HG03135 (cell line): ENCODE data around the gene XDH.

Source experiments
- ATAC-seq: cut with Tn5 transposase; IDR thresholded peaks from one replicate; pipeline ENCODE4 v1.9.1; 2021; ENCODE audit warnings: mild to moderate bottlenecking, moderate library complexity; ENCODE audit not compliant: unreplicated experiment

The XDH gene

DNA sequence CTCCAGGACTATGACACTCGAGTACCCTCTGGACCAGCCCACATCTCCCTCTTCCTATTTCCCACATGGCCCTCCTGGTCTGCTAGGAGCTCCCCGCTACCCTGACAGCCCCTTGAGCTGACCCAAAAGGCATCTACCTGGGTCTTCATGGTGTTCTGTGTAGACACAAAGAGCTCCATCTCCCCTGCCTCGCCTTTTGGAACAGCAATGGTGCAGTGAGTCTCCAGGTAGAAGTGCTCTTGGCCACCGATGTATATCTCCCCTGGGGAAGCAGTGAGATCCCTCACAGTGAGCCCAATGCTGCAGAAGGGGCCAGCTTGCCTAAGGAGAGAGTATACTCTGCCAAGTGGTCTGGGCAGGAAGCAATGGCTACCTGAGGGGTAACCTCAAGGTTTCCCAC, 47.8 kb downstream of the XDH start:
- ATAC-seq: no peak

DNA sequence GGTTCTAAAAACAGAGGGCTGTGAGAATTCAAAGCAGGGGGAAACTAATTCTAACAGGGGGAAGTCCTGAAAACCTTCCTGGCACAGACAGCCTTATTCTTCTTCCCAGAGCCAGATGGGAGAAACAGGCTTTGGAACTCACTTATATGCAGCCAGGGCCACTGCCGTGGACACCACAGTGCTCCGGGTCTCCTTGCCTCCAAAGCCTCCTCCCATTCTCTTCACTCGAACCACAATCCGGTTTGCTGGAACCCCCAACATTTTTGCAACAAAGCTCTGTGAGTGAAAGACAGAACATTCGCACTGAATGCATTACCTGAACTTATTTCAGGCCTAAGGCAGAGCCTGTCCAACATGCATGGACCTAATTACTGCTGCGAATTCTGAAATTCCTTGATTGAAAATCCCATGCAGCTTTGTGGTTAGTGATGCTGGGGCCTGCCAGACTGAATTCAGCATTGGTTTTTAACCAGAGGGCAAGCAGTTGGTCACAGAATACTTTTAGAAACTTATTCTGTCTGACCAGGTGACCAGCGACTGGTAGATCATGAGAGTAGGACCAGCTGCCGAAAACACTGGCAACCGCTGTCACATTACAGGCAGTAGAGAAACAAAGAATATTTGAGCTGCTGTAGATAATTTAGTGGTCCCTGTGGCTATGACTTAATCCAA, 48.6 kb downstream of the XDH start:
- no peak for ATAC-seq

DNA sequence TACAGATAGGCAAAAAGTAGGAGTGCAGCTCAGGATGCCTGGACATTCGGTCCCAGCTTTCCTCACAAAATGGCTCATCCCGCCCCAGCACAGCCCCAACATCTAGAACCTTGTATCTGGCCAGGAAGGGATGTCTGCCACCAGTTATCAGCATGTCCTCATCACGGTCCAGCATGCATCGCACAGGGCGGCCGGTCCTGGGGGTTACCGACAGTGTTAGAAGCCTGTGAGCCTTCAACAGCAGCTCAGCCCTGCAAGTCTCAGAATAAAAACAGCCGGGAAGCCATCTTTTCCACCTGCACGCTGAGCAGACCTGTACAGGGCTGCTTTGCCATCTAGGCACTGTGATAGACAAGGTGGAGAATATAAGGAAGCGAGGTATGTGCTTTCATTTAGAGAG, 49.2 kb downstream of the XDH start:
- no peak for ATAC-seq

DNA sequence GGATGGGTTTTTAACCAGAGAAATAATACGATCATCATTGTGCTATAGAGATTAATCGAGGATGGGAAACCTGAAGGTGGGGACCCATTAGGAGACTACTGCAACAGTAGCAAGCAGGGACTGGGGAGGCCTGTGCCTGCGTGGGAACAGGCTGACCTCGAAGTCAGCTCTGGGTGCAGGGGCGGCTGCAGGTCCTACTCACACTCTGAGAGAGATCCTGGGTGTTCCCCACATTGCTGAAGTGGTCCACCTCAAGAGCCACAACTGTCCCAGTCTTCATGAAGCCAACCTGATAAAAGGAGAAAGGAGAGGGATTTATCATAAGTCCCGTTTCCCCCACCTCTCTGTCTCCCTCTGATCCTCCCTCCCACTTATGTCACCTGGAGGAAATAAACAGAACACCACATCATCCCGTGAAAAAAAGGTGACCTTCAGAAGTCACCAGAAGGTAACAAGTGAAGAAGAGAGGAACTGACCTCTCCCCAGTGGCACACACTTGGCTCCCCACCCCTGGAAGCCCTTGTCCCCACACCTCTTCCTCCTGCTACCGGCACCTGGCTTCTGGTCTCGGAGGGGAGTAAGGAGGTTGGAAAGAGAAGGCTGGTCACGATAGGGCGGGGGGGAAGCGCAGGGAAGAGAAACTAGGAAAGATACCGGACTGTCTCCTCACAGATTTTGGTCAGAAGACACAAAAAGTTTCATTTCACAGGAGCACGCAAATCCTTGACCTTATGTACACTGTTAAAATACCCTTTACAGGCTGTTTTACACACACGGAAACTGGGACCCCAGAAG, 50.4 kb downstream of the XDH start:
- ATAC-seq: no peak

DNA sequence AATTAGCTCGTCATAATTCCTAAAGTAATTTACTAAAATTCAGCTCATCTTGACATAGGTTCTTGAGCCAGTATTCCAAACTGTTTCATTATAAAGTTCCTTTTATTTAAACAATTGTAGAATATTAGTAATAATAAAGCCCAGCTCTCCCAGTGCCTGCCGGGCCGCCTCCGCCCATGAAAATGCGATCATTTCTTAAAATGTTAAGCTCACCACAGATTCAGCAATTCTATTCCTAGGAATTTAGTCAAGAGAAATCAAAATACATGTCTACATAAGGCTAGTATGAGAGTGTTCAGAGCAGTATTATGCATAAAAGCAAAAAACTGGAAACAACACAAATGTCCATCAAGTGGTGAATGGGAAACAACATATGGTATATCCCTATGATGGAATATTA, 52.0 kb downstream of the XDH start:
- no peak for ATAC-seq

DNA sequence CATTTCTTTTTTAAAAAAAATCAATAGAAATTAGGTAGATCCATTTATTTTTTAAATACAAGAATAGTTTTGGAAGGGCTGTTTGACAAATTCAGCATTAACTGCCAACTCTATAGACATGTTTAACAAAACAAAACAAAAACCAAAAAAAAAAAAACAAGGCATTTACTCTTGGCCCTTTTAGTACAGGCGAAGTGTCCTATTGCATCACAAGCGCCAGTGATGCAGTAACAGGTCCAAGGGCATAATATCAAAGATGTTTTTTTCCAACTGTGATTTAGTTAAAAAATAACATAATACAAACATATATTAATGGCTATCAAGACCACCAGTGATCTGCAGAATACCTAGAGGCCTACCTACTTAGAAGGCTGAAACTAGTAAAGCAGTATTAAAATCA, 55.3 kb downstream of the XDH start:
- ATAC-seq: no peak

DNA sequence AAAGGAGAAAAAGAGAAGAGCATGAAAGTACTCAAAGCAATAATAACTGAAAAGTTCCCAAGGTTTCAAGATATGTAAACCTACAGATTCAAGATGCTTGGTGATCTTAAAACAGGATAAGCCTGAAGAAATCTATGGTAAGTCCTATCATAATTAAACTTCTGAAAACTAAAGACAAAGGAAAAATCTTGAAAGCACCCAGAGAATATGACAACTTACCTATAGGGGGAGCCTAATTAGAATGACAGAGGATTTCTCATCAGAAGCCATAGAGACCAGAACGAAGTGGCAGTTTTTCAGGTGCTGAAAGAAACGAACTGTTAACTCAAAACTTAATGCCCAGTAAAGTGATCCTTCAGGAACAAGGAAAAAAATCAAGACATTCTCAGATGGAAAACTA, 59.7 kb downstream of the XDH start:
- ATAC-seq: no peak

DNA sequence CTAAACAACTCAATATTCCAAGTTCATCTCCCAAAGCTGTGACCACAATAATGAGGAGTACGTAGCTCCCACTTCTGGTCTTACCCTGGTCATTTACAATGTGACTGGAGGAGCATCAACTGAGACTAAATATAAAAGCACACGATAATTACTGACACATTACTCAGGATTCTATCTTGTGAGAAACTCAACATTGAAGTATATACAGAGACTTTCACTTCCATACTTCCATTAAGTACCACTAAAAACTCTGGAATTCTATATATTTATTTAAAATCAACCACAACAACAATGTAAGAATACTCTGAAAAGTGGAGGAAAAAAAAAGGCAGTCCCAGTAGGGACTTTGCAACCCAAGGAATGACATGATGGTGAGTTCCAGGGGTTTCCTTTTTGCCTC, 61.4 kb downstream of the XDH start:
- no peak for ATAC-seq

DNA sequence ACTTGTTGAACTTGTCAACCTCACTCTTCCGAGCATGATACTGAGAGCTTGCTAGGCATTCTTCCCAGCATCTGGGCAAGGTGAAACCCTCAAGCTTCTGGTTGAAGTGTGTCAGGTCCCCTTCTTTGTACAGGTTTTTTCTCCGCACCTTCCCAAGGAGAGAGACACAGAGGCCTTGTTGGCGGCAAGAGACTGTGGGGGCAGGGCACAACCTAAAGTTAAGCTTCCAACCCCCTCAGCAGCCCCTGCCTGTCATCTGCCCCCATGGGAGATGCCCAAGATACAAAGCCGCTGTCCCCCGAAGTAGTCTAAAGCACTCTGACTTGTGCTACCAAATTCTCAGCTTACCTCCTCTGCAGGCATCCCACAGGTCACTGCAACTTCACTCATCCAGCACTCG, 64.9 kb downstream of the XDH start:
- ATAC-seq: no peak

DNA sequence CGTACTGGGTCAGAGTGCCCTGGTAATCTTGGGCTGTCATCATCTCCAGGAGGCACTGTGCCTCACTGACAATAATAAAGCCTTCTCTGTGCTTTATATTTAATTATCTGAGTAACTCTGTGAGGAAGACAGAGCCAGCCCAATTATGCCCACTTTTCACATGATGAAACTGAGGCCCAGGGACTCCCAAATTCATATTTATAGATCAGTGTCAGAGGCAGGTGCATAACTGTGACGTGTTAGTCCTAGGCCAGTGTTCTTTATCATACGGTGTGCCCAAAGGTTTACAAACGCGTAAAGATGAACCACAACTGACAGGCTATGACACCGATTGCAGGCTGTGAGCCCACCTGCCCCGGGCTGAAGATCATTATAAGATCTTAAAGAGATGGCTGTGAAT, 65.4 kb downstream of the XDH start:
- no peak for ATAC-seq

DNA sequence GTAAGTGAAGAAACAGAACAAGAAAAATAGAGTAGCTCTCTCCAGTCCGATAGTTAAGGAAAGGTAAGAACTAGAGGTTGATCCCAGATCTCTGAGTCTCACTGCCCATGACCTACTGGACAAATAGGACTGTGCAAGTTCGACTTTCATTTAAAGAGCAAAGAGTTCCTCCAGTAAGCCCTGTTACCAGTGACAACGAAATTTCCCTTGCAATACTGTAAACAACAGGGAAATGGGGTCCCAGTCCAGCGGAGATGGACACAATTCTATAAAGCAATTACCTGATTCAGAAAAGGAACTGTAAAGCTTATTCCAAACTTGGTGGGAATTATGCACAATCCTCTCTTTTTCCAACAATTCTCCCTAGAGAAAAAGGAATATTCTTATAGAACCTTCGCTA, 65.9 kb downstream of the XDH start:
- ATAC-seq: no peak

DNA sequence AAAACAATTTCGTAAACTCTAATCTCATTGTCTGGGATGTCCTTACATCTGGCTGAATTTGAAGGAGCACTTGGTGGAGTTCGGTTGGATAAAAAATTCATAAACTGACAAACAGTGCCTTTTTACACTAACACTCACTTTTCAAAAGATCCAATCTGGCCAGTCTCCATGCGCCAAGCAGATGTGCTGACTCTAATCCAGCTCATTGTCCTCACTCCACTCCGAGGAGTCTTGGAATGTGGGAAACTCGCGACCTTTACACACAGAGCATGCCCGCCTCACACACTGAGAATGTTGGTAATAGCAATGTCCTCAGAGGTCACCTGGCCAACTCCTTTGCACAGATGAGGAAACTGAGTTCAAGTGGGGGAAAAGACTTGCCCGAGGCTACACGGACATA, 66.8 kb downstream of the XDH start:
- no peak for ATAC-seq

DNA sequence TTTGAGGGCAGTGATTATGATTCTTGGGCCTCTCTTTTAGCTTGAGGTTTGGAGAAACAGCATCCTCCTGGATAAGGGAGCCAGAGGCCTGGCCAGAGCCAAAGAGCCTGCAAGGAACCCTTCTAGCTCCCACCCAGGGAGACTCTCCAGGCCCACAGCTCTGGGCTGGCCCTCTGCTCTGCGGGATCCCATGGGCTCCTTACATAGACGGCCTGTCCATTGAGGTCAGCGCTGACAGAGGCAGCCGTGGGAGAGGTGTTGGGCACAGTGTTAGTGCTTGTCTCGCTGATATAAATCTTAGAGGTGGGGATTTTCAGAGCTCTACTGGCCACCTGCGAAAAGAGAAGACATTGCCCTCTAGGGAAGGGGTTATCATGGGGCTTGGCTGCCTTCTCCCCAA, 67.2 kb downstream of the XDH start:
- ATAC-seq: no peak

DNA sequence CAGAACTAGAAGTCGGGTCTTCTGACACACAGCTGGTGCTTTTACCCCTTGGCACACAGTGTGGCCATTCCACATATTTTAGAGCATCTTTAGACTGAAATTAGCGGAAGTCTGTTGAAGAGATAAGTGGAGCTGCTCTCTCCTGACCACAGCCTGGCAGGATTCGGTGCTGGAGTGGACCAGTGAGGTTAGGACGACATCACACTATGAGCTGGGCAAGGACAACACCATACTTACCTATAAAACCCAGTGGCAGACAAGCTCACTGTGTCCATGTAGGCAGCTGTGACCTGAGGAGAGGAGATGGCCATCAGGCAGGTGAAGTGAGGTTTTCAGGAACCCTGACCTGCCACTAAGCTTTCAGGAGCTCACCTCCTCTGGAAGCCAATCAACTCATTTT, 70.1 kb downstream of the XDH start:
- ATAC-seq: no peak

DNA sequence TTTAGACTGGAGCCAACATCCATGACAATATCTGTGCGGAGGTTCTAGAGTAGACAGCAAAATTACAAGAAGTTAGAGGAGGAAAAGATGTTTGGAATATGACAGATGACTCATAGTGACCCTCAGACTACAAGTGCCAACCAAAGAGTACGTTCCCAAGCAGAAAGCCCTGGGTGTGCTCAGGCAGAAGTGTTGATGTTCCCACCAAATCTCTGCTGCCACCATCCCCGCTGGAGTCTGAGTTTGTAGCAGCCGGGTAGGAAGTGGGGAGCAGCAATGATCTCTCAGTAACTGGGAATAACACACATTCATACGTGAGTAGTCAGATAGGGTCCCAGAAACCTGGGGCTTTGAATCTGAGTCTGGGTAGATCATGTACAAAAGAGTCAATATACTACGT, 73.2 kb downstream of the XDH start:
- ATAC-seq: no peak

DNA sequence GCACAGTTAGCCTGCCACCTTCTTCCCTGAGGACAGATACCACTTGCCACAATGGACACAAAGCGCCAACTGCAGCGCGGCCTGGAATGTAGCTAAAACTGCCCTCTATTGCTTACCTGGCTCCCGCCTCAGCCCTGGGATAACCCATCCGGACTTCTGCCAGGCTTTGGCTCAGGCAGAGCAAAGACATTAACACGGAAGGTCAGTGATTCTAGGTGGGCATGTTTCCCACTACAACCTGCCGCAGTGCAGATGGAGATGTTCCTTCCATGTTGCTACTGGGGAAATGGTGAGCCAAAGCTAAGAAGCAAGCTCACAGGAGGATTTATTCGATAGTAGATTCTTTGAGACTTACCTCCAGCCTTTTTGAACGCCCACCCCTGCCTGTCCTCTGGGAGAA, 74.8 kb downstream of the XDH start:
- ATAC-seq: no peak

DNA sequence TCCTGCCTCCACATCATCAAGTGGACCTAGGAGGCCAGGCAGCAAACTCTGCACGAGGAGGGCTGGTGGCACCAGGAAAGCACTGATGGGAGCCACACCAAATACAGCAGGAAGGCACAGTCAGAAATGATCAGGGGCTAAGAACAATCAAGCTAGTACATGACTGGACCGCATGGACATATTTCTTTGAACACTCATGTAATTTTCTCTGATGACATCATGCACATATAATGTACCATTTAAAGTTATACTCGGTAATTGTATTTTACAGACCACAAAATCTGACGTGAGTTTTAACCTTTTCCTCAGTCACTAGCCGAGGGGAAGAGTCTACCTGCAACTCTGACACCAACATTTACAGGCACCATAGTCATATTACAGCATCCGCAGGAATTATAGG, 76.7 kb downstream of the XDH start:
- ATAC-seq: no peak

DNA sequence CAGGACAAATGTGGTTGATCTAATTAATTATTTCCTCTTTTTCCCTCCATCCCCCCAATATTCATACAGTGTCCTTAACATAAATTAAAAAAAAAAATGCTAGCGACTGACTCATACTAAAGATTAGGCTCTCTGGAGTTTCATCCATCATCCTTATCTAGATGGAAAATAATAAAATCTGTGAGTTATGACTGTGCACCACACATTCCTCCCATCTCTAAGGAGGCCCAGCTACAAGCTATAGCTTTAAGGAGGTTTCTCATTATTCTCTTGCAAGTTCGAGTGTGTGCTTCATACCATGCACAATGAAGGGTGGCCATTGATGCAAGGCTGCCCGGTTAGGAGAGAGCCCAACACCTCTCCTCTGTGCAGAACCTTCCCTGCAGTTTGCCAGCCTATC, 77.3 kb downstream of the XDH start:
- no peak for ATAC-seq

DNA sequence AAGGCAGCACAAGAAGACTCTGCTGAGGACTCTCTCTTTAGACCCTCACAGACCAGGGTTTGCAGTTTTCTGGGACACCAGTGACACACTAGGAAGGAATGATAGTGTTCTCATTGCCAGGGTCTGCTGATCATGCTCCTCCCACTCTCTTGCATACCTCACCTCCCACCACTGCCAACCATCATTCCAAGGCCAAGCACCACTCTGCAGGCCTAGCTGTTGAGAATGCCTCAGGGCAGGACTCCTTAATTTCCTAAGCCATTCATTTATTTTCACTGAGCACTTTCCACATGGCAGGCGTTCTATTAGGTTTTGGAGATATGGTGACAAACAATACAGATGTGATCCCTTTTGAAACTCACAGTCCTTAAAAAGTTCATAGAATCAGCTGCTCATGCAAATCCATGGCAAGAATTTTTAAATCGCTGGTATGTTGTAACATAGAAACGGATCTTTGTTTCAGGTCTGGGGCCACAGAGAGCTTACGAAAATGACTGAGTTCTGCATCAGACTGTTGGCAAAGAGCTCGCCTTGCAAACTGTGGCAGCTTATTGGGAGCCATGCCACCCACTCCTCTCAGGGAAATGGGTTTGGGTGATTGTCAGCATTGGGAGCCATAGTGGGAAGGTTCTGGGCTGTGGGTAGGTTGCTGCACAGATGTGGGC, 78.5 kb downstream of the XDH start:
- ATAC-seq: no peak

DNA sequence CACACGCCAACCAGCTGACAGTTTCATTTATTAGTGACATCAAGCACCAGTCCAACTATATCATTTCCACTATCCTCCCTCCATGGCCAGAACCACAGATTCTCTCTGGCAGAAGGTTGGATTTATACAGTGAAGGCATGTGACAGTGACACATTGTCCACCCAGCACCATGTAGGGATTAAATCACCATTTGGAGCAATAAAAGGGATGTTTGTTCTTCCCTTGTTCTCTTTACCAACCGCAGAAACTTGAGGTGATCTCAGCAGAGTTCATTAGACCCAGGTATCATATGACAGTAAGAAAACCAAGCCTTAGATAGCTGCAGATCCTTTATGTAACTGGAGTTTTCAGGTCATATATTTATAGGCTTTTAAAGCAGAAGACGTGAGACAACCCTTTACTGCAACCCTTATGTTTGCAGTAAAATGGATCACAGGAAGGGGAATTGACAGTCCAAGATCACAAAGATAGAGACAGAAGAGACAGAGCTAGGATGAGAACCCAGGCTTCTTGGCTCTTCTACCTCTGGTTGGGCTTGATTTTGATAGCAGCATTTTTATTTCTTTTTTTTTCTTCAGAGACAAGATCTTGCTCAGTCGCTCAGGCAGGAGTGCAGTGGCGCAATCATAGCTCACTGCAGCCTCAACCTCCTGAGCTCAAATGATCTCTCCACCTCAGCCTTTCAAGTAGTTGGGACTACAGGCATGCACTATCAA, 80.1 kb downstream of the XDH start:
- ATAC-seq: no peak

DNA sequence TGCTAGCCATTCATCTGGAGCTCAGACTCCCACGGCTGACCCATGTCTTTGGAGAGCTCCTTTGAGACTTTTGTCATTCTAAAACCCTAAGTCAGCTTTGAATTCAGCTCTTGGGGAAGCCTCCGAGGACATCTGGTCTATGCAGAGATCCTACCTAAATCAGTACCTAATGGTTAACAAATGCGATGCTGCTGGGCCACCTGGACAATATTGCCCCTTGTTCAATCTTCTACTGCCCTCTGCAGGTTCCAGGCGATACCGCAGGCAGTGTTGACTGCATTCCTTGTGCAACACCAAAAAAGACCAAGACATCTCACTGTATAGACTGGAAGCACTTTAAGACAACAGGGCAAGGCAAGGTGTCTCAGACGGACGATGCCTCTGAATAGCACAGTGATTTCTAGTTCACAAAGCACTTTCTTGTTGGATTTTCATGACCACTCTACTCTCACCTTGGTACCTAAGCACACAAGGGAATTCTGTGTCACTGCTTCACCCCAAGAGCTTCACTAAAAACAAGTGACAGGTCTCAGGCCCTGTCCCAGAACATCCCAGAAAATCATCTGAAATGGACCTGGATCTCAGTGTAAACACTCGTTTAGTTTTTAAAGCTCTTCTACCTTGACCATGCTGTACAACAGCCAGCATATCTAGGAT, 80.9 kb downstream of the XDH start:
- peak; percentile 78 for ATAC-seq
